Retinal pigment epithelial cell (primary cell): ENCODE results near the gene ACTR1B.
"Not testable (repeated sequence)": the region's sequence is repeated elsewhere in the genome, so short reads cannot be mapped to it uniquely, and the experiment has no call there.

Source experiments
- DNase-seq: peaks from one replicate; pipeline ENCODE4 v3.0.0-alpha.2; 2010; ENCODE audit warnings: low read depth
- H3K4me3 ChIP-seq: 2 replicates; pipeline ENCODE4 v1.5.1; 2011; ENCODE audit warnings: mild to moderate bottlenecking, low read length, control low read depth, moderate library complexity
- CTCF ChIP-seq: conservative IDR thresholded peaks from 2 replicates; pipeline ENCODE4 v1.5.1; 2011; ENCODE audit warnings: low read depth, low read length, control low read depth, inconsistent platforms

The ACTR1B gene

GRCh38 chr2:97673915-97674283, 10.1 kb upstream of the ACTR1B start:
- no peak overlapping the region for H3K4me3 ChIP-seq
- TF ChIP-seq CTCF = no peak
- no peak for DNase-seq

- H3K4me3 ChIP-seq = no peak overlapping the region
- DNase-seq = no peak
- no peak for TF ChIP-seq CTCF
Measured at GRCh38 chr2:97673182-97673914, 9.5 kb upstream of the ACTR1B start.

GRCh38 chr2:97672606-97673140, 8.8 kb upstream of the ACTR1B start:
- not testable (repeated sequence) for H3K4me3 ChIP-seq, DNase-seq

- no peak overlapping the region for H3K4me3 ChIP-seq
- no peak for DNase-seq
- no peak for TF ChIP-seq CTCF
Measured at GRCh38 chr2:97671526-97671925, 7.7 kb upstream of the ACTR1B start.

GRCh38 chr2:97670471-97670870, 6.6 kb upstream of the ACTR1B start:
- no peak overlapping the region for H3K4me3 ChIP-seq
- no peak for TF ChIP-seq CTCF
- DNase-seq = no peak

- TF ChIP-seq CTCF = no peak
- H3K4me3 ChIP-seq = no peak within 1 kb of the TSS
- DNase-seq = no peak
Measured at GRCh38 chr2:97669448-97669847, 5.6 kb upstream of the ACTR1B start, which contains the start of gene C2orf92. Gene C2orf92 (plus strand): TSS chr2:97669713. CDS start chr2:97669789, 76 bp downstream.

GRCh38 chr2:97664636-97664970, 759 bp upstream of the ACTR1B start:
- TF ChIP-seq CTCF = no peak
- no peak for DNase-seq
- H3K4me3 ChIP-seq = peak overlapping the region; percentile 75
